IMR-90 (cell line): Measurements from ENCODE around the gene PLPP7.
"Not testable (repeated sequence)": the region's sequence is repeated elsewhere in the genome, so short reads cannot be mapped to it uniquely, and the experiment has no call there.

Experiments
- CHD1 ChIP-seq: IDR thresholded peaks from 2 replicates; pipeline ENCODE4 v1.6.1; 2012; ENCODE audit warnings: low read depth, low read length, improper control_type of control experiment
- CTCF ChIP-seq: conservative IDR thresholded peaks from 2 replicates; pipeline ENCODE4 v1.5.1; 2012; ENCODE audit warnings: mild to moderate bottlenecking, low read depth, low read length, improper control_type of control experiment
- POLR2A ChIP-seq: IDR thresholded peaks from 2 replicates; pipeline ENCODE4 v1.6.1; 2012; ENCODE audit warnings: mild to moderate bottlenecking, low read depth, low read length
- RCOR1 ChIP-seq: IDR thresholded peaks from 2 replicates; pipeline ENCODE4 v1.6.1; 2012; ENCODE audit warnings: mild to moderate bottlenecking, low read length, improper control_type of control experiment; ENCODE audit not compliant: insufficient replicate concordance

GRCh38 chr9:131271016-131271273, 18.6 kb upstream of the PLPP7 start:
- TF ChIP-seq CTCF, POLR2A, RCOR1, CHD1: not testable (repeated sequence)
